ENCODE data around the gene FBXO27.
"Not testable (repeated sequence)": the region's sequence is repeated elsewhere in the genome, so short reads cannot be mapped to it uniquely, and the experiment has no call there.

FBXO27 gene, protein sequence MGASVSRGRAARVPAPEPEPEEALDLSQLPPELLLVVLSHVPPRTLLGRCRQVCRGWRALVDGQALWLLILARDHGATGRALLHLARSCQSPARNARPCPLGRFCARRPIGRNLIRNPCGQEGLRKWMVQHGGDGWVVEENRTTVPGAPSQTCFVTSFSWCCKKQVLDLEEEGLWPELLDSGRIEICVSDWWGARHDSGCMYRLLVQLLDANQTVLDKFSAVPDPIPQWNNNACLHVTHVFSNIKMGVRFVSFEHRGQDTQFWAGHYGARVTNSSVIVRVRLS

DNA sequence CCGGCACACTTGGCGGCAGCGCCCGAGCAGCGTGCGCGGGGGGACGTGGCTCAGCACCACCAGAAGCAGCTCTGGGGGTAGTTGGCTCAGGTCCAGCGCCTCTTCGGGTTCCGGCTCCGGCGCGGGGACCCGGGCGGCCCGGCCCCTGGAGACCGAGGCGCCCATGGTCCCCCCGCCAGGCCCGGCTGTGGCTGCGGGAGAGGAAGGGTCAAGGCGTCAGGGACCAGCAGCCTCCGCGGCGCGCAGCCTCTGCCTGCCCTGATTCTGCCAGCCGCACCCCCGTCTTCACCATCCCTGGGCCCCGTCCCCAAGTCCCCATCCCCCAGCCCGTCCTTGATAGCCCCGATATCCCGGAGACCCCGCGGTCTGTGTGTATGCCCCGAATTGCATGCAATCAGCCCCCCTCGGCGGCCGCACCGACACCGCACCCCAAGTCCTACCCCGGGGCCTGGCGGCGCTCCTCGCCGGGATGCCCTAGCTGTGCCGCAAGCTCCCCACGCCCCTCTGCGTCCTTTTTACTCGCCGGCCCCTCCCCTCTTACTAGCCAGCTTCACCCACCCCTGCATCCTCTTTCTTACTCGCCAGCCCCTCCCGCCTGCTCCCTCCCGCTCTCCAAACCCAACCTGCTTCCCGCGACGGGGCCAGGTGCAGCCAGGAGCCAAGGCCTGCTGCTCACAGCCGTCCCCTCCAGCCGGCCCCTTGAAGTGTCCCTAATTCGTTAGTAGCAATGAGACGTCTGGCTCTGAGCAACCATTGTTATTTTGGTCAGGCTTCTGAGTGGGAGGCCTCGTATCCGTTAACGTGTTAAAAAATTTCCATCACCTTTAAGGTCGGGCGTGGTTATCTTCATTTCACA is at the start of gene FBXO27:
Gene FBXO27, minus strand, starts transcription at position 487 of the 856 bp plus-strand sequence. Its CDS starts 322 bp downstream, at position 165.
- Histone ChIP-seq H3K9me3 (ENCODE audit: control insufficient read depth in 2 of 2, low read length in 2 of 2) (no peaks in the 10 kb centered on the region), H3K9ac (ENCODE audit: low read length in 2 of 2) (peak within 1 kb of the TSS in 1 of 2 donors; percentile 15), H3K36me3 (ENCODE audit: control insufficient read depth in 2 of 2, insufficient read depth in 2 of 2, low read length in 2 of 2) (peaks cover 1% of the 10 kb centered on the region in 2 donors), H3K4me1 (ENCODE audit: control insufficient read depth, insufficient read depth, low read length) (peaks cover 16% of the 10 kb centered on the region), H3K27ac (ENCODE audit: low read length) (no peak within 1 kb of the TSS), H3K27me3 (ENCODE audit: control insufficient read depth in 1 of 2, insufficient read depth in 2 of 2, low read length in 2 of 2) (no peaks in the 10 kb centered on the region), H3K4me3 (ENCODE audit: low read length in 2 of 2) (peak within 1 kb of the TSS; percentile 66 to 81)

DNA sequence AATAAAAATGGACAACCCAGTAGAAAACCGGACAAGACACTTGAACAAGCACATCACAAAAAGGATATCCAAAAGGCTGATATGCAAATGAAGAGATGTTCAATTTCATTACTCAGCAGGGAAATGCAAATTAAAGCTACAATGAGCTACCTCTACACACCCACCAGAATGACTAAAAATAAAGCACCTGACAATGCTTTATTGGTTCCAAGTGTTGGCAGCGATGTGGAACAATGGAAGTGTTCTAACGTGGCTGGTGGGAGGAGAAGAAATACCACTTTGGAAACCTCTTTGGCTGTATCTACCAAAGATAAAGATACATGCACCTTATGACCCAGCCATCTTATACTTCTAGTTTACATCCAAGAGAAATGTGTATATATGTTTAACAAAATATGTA is 48.1 kb upstream of the FBXO27 start:
- no peak overlapping the region for H3K4me3 ChIP-seq (ENCODE audit: low read length in 2 of 2)
- no peaks in the 10 kb centered on the region for H3K36me3 ChIP-seq (ENCODE audit: control insufficient read depth in 2 of 2, insufficient read depth in 2 of 2, low read length in 2 of 2)
- H3K27ac ChIP-seq (ENCODE audit: low read length) = no peak overlapping the region
- no peaks in the 10 kb centered on the region for H3K4me1 ChIP-seq (ENCODE audit: control insufficient read depth, insufficient read depth, low read length)
- H3K9me3 ChIP-seq (ENCODE audit: control insufficient read depth in 2 of 2, low read length in 2 of 2) = no peaks in the 10 kb centered on the region
- H3K27me3 ChIP-seq (ENCODE audit: control insufficient read depth in 1 of 2, insufficient read depth in 2 of 2, low read length in 2 of 2) = peaks cover 36 to 40% of the 10 kb centered on the region in 2 donors
- H3K9ac ChIP-seq (ENCODE audit: low read length in 2 of 2) = no peak overlapping the region

DNA sequence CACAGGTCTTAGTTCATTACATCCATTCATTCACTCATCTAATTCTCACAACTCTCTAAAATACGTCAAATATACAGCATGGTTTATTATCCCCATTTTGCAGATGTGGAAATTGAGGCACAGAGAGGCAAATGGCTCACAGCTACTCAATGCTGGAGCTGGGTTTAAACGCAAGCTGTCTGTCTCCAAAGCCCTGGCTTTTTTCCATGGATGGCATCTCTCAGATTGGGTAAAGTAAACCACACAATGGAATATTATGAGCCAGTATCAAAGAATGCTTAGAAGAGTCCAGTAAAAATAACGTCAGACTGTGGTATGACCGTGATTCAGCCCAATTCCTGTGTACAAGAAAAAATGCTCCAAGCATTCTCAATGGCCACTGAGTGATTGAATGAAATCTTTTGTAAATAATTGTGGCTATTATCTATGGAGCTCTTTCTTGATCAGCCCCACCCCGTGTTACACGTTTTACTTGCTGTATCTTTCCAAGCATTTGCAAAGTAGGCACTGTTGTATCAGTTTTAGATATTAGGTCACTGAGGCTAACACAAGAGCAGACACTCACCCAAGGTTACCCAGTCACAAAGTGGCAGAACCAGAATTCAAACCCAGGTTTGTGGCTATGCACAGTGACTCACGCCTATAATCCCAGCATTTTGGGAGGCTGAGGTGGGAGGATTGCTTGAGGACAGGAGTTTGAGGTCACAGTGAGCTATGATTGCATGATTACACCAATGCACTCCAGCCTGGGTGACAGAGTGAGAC is 46.3 kb upstream of the FBXO27 start:
- H3K27me3 ChIP-seq (ENCODE audit: control insufficient read depth in 1 of 2, insufficient read depth in 2 of 2, low read length in 2 of 2) = peaks cover 22 to 25% of the 10 kb centered on the region in 2 donors
- no peak overlapping the region for H3K9ac ChIP-seq (ENCODE audit: low read length in 2 of 2)
- no peaks in the 10 kb centered on the region for H3K9me3 ChIP-seq (ENCODE audit: control insufficient read depth in 2 of 2, low read length in 2 of 2)
- H3K27ac ChIP-seq (ENCODE audit: low read length) = no peak overlapping the region
- H3K4me1 ChIP-seq (ENCODE audit: control insufficient read depth, insufficient read depth, low read length) = no peaks in the 10 kb centered on the region
- H3K36me3 ChIP-seq (ENCODE audit: control insufficient read depth in 2 of 2, insufficient read depth in 2 of 2, low read length in 2 of 2) = no peaks in the 10 kb centered on the region
- no peak overlapping the region for H3K4me3 ChIP-seq (ENCODE audit: low read length in 2 of 2)

DNA sequence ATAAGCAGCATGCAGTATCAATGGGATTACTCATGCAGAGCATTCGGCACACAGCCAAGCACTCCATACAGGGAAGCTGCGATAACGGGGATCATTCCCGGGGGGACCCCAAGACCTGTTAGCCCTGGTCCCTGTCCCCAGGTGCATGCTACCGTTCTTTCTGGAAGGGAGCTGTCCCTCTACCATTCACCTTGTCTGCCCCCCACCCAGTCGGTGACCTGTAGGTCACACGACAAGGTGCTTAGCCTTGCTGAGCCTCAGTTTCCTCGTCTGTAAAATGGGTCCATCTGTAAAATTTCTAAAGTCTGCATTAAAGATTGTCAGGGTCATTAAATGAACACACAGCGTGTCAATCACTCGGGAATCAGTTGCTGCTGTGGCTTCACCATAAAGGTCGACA is 45.0 kb upstream of the FBXO27 start:
- no peak overlapping the region for H3K4me3 ChIP-seq (ENCODE audit: low read length in 2 of 2)
- peaks cover 11 to 12% of the 10 kb centered on the region in 2 donors for H3K27me3 ChIP-seq (ENCODE audit: control insufficient read depth in 1 of 2, insufficient read depth in 2 of 2, low read length in 2 of 2)
- H3K36me3 ChIP-seq (ENCODE audit: control insufficient read depth in 2 of 2, insufficient read depth in 2 of 2, low read length in 2 of 2) = no peaks in the 10 kb centered on the region
- no peaks in the 10 kb centered on the region for H3K9me3 ChIP-seq (ENCODE audit: control insufficient read depth in 2 of 2, low read length in 2 of 2)
- no peak overlapping the region for H3K9ac ChIP-seq (ENCODE audit: low read length in 2 of 2)
- H3K27ac ChIP-seq (ENCODE audit: low read length) = no peak overlapping the region
- no peaks in the 10 kb centered on the region for H3K4me1 ChIP-seq (ENCODE audit: control insufficient read depth, insufficient read depth, low read length)

DNA sequence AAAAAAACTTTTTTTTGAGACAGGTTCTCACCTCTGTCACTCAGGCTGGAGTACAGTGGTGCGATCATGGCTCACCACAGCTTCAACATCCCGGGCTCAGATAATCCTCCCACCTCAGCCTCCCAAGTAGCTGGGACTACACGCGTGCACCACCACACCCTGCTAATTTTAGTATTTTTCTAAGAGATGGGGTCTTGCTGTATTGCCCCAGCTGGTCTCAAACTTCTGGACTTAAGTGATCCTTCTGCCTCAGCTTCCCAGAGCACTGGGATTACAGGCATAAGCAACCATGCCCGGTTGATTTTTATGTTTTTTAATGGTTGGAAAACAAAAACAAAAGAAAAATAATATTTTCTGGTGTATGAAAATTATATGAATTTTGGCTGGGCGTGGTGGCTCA is 42.6 kb upstream of the FBXO27 start:
- no peak overlapping the region for H3K9ac ChIP-seq (ENCODE audit: low read length in 2 of 2)
- no peaks in the 10 kb centered on the region for H3K9me3 ChIP-seq (ENCODE audit: control insufficient read depth in 2 of 2, low read length in 2 of 2)
- no peaks in the 10 kb centered on the region for H3K4me1 ChIP-seq (ENCODE audit: control insufficient read depth, insufficient read depth, low read length)
- no peak overlapping the region for H3K4me3 ChIP-seq (ENCODE audit: low read length in 2 of 2)
- peaks cover 5 to 13% of the 10 kb centered on the region in 2 donors for H3K27me3 ChIP-seq (ENCODE audit: control insufficient read depth in 1 of 2, insufficient read depth in 2 of 2, low read length in 2 of 2)
- H3K36me3 ChIP-seq (ENCODE audit: control insufficient read depth in 2 of 2, insufficient read depth in 2 of 2, low read length in 2 of 2) = no peaks in the 10 kb centered on the region
- no peak overlapping the region for H3K27ac ChIP-seq (ENCODE audit: low read length)

DNA sequence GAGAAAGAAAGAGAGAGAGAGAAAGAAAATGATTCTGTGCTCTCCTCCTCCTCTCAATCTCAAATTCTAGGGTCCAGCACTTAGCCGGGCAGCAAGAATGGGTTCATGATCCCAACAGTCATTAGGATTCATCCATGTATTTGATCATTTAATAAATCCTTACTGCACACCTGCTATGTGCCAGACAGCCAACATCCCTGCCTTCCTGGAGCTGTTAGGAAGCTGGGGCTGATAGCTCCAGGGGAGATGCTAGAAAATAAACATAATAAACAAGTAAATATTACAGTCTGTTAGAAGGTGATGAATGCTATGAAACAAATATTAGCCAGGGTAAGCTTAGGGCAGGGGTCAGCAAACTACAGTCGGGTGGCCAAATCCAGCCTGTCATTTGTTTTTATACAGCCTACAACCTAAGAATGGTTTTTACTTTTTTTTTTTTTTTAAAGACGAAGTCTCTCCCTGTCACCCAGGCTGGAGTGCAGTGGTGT is 41.9 kb upstream of the FBXO27 start:
- no peaks in the 10 kb centered on the region for H3K36me3 ChIP-seq (ENCODE audit: control insufficient read depth in 2 of 2, insufficient read depth in 2 of 2, low read length in 2 of 2)
- no peak overlapping the region for H3K27ac ChIP-seq (ENCODE audit: low read length)
- H3K4me1 ChIP-seq (ENCODE audit: control insufficient read depth, insufficient read depth, low read length) = no peaks in the 10 kb centered on the region
- H3K4me3 ChIP-seq (ENCODE audit: low read length in 2 of 2) = no peak overlapping the region
- H3K9me3 ChIP-seq (ENCODE audit: control insufficient read depth in 2 of 2, low read length in 2 of 2) = no peaks in the 10 kb centered on the region
- no peak overlapping the region for H3K9ac ChIP-seq (ENCODE audit: low read length in 2 of 2)
- peaks cover 5 to 13% of the 10 kb centered on the region in 2 donors for H3K27me3 ChIP-seq (ENCODE audit: control insufficient read depth in 1 of 2, insufficient read depth in 2 of 2, low read length in 2 of 2)

DNA sequence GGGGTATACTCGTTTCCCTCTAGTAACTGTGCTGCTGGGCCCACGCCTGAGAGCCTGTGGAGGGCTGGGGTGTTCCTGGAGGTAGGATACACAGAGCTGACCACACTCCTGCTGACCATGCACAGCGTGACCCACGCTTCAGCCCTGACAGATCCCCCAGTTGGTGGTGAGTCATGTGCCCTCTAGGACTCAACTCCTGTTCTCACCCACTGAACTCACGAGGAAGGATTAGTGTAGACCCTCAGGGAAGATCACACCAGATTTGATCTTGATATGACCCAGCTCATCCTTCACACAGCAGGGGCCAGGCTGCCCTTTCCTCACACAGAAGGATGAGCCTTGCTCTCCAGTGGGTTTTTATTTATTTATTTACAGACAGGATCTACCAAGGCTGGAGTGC is 38.5 kb upstream of the FBXO27 start:
- Histone ChIP-seq H3K4me1 (ENCODE audit: control insufficient read depth, insufficient read depth, low read length) (no peaks in the 10 kb centered on the region), H3K9me3 (ENCODE audit: control insufficient read depth in 2 of 2, low read length in 2 of 2) (no peaks in the 10 kb centered on the region), H3K27ac (ENCODE audit: low read length) (no peak overlapping the region), H3K36me3 (ENCODE audit: control insufficient read depth in 2 of 2, insufficient read depth in 2 of 2, low read length in 2 of 2) (no peaks in the 10 kb centered on the region), H3K4me3 (ENCODE audit: low read length in 2 of 2) (no peak overlapping the region), H3K27me3 (ENCODE audit: control insufficient read depth in 1 of 2, insufficient read depth in 2 of 2, low read length in 2 of 2) (peaks cover 0 to 5% of the 10 kb centered on the region in 2 donors), H3K9ac (ENCODE audit: low read length in 2 of 2) (no peak overlapping the region)

DNA sequence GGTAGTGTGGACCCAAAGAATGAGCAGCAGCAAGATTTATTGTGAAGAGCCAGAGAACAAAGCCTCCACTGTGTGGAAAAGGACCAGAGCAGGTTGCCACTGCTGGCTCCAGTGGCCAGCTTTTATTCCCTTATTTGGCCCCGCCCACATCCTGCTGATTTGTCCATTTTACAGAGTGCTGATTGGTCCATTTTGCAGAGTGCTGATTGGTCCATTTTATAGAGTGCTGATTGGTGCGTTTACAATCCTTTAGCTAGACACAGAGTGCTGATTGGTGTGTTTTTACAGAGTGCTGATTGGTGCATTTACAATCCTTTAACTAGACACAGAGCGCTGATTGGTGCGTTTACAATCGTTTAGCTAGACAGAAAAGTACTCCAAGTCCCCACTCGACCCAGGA is 35.9 kb upstream of the FBXO27 start:
- not testable (repeated sequence) for H3K4me3 ChIP-seq (ENCODE audit: low read length in 2 of 2); H3K9ac ChIP-seq (ENCODE audit: low read length in 2 of 2); H3K27ac ChIP-seq (ENCODE audit: low read length); H3K27me3 ChIP-seq (ENCODE audit: control insufficient read depth in 1 of 2, insufficient read depth in 2 of 2, low read length in 2 of 2); H3K36me3 ChIP-seq (ENCODE audit: control insufficient read depth in 2 of 2, insufficient read depth in 2 of 2, low read length in 2 of 2); H3K4me1 ChIP-seq (ENCODE audit: control insufficient read depth, insufficient read depth, low read length); H3K9me3 ChIP-seq (ENCODE audit: control insufficient read depth in 2 of 2, low read length in 2 of 2)

DNA sequence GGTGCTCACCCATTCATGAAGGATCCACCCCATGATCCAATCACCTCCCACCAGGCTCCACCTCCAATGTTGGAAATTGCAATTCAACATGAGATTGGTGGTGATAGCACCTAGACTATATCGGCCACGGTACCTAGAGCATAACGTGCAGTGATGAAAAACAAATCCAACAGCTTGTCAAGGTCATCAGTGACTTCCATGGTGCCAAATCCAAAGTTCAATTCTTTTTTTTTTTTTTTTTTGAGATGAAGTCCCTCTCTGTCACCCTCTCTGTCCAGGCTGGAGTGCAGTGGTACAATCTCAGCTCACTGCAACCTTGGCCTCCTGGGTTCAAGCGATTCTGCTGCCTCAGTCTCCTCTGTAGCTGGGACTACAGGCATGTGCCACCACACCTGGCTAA is 34.8 kb upstream of the FBXO27 start:
- no peaks in the 10 kb centered on the region for H3K9me3 ChIP-seq (ENCODE audit: control insufficient read depth in 2 of 2, low read length in 2 of 2)
- no peak overlapping the region for H3K27ac ChIP-seq (ENCODE audit: low read length)
- no peak overlapping the region for H3K4me3 ChIP-seq (ENCODE audit: low read length in 2 of 2)
- peaks cover 0 to 5% of the 10 kb centered on the region in 2 donors for H3K27me3 ChIP-seq (ENCODE audit: control insufficient read depth in 1 of 2, insufficient read depth in 2 of 2, low read length in 2 of 2)
- no peaks in the 10 kb centered on the region for H3K36me3 ChIP-seq (ENCODE audit: control insufficient read depth in 2 of 2, insufficient read depth in 2 of 2, low read length in 2 of 2)
- no peaks in the 10 kb centered on the region for H3K4me1 ChIP-seq (ENCODE audit: control insufficient read depth, insufficient read depth, low read length)
- H3K9ac ChIP-seq (ENCODE audit: low read length in 2 of 2) = no peak overlapping the region

DNA sequence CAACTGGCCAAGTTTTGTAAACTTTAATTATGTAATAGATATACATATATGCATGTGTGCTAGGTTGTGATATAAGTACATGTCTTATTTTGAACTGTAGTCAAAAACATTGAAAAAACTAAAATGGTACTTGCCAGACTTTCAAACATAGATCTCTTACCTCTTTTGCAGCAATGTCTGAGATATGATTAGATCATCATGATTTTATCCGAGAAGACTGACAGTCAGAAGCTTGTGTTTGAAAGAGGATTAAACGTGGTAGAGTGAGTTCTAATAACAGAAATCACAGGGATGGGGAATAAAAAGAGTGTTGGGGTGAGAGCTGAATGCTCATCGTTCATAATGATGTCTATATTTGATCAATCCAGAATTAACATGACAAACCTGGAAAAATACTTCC is 33.6 kb upstream of the FBXO27 start:
- Histone ChIP-seq H3K27me3 (ENCODE audit: control insufficient read depth in 1 of 2, insufficient read depth in 2 of 2, low read length in 2 of 2) (peaks cover 0 to 5% of the 10 kb centered on the region in 2 donors), H3K36me3 (ENCODE audit: control insufficient read depth in 2 of 2, insufficient read depth in 2 of 2, low read length in 2 of 2) (no peaks in the 10 kb centered on the region), H3K27ac (ENCODE audit: low read length) (no peak overlapping the region), H3K9ac (ENCODE audit: low read length in 2 of 2) (no peak overlapping the region), H3K4me1 (ENCODE audit: control insufficient read depth, insufficient read depth, low read length) (no peaks in the 10 kb centered on the region), H3K4me3 (ENCODE audit: low read length in 2 of 2) (no peak overlapping the region), H3K9me3 (ENCODE audit: control insufficient read depth in 2 of 2, low read length in 2 of 2) (no peaks in the 10 kb centered on the region)
